Measurements from ENCODE around the gene SLC39A9.

SLC39A9 gene

DNA sequence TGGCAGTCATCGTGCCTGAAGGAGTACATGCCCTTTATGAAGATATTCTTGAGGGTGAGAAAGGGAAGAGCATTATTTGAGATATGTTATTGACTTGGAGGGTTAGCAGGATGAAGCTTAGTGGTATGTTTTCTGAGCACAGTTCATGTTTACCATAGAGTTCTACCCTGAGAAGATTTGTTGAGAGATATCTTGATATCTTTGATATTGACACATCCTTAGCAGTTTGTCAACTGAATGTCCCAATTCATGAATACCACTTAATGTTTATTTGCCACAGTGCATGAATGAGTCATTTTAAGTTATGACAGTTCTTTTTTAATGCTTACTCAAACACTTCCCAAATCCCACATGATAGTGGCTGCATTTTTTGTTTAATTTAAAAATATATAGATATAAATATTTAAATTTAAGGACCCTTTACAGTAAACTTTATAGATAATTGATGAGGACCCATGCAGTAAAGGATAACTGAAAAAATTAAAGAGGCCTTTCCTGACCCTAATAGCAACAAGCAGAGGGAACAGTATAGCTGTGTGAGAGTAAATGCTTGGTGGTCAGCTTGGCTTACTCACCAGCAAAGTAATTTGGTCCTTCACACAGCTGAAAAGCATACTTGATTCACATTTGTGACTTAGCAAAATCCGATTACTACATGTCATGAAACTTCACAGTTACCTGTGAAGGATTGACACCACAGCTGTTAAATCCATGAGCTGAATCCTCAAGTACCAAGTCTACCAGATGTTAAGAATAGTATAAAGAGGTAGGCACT is 25.8 kb downstream of the SLC39A9 start:
- no peak for DNase-seq (ENCODE audit: low read depth)

DNA sequence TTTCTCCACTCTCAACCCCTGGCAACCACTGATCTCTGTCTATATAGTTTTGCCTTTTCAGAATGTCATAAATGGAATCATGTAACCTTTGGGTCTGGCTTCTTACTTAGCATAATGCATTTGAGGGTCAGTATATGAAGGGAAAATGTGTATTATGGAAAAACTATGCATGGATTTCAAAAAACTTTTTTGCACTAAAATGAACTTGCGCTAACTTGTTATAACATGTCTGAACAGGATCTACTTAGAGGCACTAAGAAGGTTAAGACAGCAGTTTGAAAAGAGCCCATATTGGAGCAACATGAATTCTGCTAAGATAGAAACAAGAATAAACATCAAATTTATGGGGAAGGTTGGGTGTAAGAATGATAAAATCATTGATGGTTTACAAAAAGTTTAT is 29.1 kb downstream of the SLC39A9 start:
- no peak for DNase-seq (ENCODE audit: low read depth)

DNA sequence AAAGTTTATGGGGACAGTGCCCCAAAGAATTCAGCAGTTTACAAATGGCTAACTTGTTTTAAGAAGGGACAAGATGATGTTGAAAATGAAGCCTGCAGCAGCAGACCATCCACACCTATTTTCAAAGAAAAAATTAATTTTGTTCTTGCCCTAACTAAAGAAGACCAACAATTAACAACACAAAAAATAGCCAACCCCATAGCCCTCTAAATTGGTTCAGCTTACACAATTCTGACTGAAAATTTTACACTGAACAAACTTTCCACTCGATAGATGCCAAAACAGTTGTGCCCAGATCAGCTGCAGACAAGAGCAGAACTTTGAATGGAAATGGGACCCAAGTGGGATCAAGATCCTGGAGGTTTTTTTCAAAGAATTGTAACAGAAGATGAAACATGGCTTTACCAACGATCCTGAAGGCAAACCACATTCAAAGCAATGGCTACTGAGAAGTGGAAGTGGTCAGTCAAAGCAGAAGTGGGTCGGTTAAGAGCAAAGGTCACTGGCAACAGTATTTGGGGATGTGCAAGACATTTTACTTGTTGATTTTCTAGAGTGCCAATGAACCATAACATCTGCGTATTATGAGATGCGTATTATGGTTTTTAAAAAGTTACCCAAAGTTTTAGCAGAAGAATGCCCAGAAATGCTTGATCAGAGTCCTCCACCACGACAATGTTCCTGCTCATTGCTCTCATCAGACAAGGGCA is 30.0 kb downstream of the SLC39A9 start:
- DNase-seq (ENCODE audit: low read depth): no peak

DNA sequence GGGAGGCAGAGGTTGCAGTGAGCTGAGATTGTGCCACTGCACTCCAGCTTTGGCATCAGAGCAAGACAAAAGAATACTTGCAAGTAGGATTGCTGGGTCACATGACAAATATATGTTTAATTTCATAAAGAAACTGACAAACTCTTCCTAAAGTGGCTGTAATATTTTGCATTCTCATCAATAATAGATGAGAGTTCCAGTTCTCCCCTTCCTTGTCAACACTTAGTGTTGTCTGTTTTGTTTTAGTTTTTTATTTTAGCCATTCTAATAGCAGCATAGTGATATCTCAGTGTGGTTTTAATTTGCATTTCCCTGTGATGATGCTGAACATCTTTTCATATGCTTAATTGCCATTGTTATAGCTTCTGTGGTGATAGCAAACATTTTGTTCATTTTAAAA is 31.2 kb downstream of the SLC39A9 start:
- no peak for DNase-seq (ENCODE audit: low read depth)

DNA sequence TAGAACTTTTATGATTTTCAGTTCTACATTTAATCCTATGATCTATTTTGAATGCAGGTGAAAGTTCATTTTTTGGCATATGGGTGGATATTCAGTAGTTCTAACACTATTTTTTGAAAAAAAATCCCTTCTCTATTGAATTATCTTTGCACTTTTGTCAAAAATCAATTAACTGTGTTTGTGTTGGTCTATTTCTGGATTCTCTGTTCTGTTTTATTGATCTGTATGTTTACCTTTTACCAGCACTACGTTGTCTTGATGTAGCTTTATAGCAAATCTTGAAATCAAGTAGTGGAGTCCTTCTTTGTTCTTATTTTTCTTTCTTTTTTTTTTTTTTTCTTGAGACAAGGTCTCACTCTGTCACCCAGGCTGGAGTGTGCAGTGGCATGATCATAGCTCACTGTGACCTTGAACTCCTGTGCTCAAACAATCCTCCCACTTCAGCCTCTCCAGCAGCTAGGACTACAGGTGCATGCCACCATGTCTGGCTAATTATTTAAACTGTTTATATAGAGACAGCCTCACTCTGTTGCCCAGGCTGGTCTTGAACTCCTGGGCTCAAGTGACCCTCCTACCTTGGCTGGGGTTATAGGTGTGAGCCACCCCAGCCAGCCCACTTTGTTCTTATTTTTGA is 31.9 kb downstream of the SLC39A9 start:
- no peak for DNase-seq (ENCODE audit: low read depth)

DNA sequence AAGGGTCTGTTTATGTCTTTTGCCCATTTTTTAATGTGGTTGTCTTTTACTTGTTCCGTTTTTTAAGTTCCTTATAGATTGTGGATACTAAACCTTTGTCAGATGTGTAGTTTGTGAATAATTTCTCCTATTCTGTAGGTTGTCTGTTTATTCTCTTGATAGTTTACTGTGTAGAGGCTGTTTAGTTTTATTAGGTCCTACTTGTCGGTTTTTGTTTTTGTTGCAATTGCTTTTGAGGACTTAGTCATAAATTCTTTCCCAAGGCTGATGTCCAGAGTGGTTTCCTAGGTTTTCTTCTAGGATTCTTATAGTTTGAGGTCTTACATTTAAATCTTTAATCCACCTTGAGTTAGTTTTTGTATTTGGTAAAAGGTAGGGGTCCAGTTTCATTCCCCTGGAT is 33.9 kb downstream of the SLC39A9 start:
- no peak for DNase-seq (ENCODE audit: low read depth)

DNA sequence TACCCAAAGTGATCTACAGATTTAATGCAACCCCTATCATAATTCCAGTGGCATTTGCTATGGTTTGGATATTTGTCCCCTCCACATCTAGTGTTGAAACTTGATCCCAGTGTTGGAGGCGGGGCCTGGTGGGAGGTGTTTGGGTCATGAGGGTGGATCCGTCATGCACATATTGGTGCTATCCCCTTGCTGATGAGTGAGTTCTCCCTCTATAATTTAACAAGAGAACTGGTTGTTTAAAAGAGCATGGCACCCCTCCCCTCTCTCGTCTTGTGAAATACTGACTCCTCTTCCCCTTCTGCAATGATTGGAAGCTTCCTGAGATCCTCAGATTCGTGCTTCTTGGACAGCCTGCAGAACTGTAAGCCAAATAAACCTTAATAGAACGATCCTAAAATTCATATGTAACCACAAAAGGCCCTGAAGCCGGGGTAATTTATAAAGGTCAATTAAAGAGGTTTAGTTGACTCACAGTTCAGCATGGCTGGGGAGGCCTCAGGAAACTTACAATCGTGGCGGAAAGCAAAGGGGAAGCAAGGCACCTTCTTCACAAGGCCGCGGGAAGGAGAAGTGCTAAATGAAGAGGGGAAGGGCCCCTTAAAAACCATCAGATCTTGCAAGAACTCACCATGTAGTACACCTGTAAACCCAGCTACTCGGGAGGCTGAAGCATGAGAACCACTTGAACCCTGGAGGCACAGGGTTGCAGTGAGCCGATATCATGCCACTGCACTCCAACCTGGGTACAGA is 41.2 kb downstream of the SLC39A9 start:
- no peak for DNase-seq (ENCODE audit: low read depth)

DNA sequence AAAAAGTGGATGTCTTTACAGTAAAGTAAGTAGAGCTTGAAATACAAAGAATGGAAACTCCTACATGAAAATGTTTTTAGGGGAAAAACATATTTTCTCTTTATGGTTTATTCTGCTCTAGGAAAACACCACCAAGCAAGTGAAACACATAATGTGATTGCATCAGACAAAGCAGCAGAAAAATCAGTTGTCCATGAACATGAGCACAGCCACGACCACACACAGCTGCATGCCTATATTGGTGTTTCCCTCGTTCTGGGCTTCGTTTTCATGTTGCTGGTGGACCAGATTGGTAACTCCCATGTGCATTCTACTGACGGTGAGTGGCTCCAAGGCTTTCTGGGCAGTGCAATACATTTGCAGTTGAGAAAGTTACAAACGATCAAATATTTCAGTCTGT is 43.5 kb downstream of the SLC39A9 start:
- DNase-seq (ENCODE audit: low read depth): no peak

DNA sequence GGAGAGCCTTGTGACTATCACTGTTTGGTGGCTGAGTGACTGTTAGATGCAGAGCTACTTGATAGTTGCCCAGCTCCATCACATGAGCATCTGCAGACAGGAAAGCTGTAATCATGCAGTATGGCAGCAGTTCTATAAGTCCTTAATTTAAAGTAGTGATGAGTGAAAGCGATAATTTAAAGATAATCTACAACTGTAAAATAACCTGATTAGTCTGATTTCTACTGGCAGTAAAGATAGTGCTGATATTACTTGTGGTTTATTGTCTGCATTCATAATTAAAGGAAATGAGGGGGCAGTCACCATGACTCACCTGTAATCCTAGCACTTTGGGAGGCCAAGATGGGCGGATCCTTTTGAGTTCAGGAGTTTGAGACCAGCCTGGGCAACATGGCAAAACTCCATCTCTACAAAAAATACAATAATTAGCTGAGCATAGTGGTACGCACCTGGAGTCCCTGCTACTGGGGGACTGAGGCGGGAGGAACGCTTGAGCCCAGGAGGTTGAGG is 44.9 kb downstream of the SLC39A9 start:
- no peak for DNase-seq (ENCODE audit: low read depth)

DNA sequence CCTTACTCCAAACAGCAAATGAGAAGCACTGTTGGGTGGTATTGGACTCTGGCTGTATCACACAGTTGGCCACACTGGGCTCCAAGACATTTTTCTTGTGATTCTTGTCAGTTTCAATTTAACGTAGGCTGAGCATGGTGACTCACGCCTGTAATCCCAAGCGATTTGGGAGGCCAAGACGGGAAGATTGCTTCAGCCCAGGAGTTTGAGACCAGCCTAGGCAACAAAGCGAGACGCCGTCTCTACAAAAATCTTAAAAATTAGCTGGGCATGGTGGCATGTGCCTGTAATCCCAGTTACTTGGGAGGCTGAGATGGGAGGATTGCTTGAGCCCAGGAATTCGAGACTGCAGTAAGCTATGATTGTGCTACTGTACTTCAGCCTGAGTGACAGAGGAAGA is 50.7 kb downstream of the SLC39A9 start:
- DNase-seq (ENCODE audit: low read depth): no peak

DNA sequence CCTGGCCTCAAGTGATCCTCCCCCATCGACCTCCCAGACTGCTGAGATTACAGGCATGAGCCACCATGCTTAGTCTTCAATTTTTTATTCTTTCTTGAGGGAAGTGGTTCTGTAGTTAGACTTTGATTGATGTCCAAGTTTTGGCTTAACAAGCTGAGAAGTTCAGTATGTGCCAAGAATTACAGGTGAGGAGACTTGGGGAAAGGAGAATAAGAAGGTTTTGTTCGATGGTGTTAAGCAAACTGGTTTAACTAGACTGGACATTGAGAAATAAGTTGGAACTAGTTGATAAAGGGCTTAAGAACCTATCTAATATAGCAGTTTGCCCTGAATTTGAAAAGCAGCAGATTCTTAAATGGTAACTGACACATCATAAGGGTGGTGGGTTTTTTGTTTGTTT is 53.4 kb downstream of the SLC39A9 start:
- DNase-seq (ENCODE audit: low read depth): no peak

DNA sequence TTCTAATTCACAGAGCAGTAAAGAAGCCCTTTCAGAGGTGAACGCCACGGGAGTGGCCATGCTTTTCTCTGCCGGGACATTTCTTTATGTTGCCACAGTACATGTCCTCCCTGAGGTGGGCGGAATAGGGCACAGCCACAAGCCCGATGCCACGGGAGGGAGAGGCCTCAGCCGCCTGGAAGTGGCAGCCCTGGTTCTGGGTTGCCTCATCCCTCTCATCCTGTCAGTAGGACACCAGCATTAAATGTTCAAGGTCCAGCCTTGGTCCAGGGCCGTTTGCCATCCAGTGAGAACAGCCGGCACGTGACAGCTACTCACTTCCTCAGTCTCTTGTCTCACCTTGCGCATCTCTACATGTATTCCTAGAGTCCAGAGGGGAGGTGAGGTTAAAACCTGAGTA is 59.9 kb downstream of the SLC39A9 start:
- no peak for DNase-seq (ENCODE audit: low read depth)

DNA sequence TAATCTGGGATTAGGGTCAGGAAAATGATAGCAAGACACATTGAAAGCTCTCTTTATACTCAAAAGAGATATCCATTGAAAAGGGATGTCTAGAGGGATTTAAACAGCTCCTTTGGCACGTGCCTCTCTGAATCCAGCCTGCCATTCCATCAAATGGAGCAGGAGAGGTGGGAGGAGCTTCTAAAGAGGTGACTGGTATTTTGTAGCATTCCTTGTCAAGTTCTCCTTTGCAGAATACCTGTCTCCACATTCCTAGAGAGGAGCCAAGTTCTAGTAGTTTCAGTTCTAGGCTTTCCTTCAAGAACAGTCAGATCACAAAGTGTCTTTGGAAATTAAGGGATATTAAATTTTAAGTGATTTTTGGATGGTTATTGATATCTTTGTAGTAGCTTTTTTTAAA is 60.6 kb downstream of the SLC39A9 start:
- DNase-seq (ENCODE audit: low read depth): no peak

DNA sequence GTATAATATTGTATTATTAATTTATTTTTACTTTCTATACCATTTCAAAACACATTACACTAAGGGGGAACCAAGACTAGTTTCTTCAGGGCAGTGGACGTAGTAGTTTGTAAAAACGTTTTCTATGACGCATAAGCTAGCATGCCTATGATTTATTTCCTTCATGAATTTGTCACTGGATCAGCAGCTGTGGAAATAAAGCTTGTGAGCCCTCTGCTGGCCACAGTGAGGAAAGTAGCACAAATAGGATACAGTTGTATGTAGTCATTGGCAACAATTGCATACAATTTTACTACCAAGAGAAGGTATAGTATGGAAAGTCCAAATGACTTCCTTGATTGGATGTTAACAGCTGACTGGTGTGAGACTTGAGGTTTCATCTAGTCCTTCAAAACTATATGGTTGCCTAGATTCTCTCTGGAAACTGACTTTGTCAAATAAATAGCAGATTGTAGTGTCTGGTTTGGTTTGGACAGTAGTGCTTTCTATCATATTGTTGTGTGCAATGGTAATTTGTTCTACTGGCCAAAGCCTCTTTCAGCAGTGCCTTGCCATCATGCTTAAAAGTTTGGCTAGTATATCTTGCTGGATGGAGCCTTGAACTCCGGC is 61.7 kb downstream of the SLC39A9 start:
- DNase-seq (ENCODE audit: low read depth): no peak

DNA sequence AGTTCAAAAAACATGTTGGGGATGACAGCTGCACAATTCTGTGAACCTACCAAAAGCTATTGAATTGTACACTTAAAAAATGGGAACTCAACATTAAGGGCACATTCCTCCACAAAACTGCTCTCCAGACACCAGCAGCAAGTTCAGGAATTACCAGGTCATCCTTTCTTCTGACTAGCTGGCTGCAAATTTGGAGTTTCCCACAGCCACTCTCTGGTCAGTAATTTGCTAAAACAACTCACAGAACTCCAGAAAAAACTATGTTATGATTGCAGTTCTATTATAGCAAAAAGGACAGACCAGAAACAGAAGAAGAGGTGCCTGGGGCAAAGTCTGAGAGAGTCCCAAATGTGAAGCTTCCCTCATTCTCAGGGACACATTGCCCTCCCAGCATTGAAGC is 65.9 kb downstream of the SLC39A9 start:
- DNase-seq (ENCODE audit: low read depth): no peak

DNA sequence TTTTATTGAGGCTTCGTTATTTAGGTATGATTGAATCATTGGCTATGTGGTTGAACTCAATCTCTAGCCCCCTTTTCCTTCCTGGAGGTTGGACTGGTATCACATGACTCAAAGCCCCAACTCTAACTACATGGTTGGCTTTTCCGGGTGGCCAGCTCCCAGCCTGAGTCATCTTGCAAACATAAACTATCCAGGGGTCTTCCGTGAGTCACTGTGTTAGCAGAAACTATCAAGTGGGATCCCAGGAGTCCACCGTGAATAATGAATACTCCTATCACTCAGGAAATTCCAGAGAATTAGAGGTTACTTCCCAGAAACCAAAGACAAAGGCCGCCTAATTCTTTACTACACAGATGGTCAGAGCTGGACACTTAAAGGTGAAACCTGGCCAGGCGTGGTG is 66.3 kb downstream of the SLC39A9 start:
- no peak for DNase-seq (ENCODE audit: low read depth)

DNA sequence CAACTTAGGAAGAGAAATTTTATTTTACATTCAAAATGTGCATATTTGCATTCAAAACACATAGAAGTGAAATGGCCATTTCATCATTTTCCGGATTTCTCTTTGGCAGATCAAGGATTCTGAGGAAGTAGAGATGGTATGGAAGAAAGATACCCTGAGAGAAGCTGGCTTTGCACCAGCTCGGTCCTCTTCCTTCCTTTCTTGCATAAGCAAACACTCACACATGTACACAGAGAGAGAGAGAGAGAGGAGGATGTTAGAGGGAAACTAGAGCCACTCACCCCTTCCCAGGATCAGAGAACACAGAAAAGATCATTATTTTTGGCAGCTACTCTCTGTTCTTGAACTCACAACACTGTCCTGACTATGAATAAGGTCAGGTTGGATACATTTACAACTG is 70.5 kb downstream of the SLC39A9 start:
- DNase-seq (ENCODE audit: low read depth): no peak

DNA sequence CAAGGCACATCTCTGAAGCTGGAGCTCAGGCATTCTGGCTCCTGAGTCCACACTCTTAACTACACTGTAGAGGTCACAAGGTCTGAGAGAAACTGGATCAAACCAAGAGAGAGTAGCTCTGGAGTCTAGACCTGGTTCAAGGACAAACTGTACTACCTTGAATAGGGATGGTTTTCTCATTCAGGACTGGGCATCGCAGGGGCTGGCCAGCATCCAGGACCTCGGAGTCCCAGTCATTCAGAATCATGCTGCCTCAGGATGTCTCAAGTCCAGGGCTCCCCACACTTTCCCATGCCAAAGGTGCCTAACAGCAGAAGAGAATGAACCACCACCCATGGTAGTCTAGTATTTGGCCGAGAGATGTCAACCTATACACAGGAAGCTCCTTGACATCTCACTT is 72.9 kb downstream of the SLC39A9 start:
- DNase-seq (ENCODE audit: low read depth): no peak

DNA sequence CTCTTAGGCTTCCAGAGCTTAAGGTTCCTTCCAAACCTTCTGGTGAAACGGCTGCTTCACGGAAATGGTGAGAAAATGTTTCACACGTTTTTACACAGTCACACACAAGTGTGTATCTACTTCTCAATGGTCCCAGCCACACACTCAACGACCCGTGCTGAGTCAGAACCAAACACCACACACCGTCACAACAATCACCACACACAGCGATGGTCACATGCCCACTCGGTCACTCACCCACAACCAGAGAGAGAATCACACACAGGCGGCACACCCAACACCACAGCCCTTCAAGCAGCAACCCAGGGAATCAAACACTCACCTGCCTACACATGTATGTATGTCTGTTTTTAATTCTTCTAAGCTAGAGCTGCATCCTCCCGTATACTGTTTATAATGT is 73.4 kb downstream of the SLC39A9 start:
- DNase-seq (ENCODE audit: low read depth): no peak

DNA sequence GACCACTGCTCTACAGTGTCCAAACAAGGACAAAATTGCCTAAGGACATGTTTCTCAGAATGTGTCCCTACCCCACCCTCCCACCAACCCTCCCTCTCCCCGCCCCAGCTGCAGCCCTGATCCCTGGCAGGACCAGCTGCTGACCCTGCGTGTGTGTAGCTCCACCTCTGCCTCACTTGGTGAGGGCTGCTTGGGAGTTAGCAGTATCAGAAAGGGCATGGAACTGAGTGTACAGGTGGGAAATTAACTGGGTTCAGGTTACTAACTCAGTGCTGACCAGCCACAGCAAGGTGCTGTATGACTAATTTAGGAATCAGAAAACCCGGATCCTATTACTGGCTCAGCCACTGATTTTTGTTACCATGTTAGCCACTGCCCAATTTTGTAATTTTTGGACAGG is 74.8 kb downstream of the SLC39A9 start:
- DNase-seq (ENCODE audit: low read depth): no peak

DNA sequence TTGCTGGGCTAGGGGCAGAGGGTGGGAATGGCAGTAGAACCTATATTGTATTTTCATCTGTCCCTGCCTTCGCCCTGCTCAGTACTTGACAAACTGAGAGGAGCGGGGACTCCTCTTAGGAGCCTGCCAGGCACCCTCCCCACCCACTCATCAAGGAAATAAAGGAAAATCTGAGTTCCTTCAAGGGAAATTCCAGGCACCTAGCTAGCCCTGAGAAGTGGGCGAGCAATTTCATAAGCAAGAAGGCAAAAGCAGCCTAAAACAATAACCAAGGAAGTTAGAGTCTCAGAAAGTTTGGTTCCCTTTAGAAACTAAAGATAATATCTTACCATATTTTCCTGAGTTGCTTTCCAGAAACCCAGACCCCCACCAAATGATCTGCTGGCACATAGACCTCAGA is 75.5 kb downstream of the SLC39A9 start:
- no peak for DNase-seq (ENCODE audit: low read depth)

DNA sequence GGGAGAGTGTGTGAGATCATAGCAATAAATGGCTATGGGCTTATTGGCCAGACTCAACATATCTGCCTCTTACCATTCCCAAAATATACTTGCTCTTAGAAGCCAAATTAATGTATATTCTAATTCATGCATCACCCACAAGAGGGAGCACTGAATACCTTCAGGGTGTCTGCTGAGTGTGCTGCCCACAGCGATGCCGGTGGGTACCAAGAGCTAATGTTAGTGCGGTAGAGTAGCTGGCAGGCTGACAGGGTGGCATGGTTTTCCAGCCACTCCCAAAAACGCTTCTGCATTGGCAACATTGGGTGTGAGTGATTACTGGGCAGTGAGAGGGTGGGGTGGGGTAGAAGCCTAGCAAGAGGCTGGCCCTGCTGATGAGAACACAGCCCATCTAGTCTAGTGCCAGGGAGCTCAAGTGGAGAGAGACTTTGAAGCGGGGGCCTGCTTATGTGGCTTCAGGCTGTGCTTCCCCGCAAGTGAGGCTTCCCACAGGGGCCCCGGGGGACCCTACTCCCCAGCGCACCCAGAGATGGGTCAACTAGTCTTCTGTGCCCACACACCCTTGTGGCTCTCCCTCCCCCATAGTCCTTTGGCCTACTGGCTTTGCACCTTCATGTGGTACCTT is 76.8 kb downstream of the SLC39A9 start:
- no peak for DNase-seq (ENCODE audit: low read depth)
